PFSK-1 (cell line): ENCODE measurements around the gene ANKS1B.

Source experiments
- FOXP2 ChIP-seq: optimal IDR thresholded peaks from 2 replicates; pipeline ENCODE3; 2011; ENCODE audit warnings: borderline replicate concordance, control low read depth, inconsistent platforms; ENCODE audit not compliant: insufficient read depth; ENCODE audit errors: extremely low read length, extremely low read depth
- POLR2AphosphoS5 ChIP-seq: IDR thresholded peaks from 2 replicates; pipeline ENCODE4 v1.6.1; 2012; ENCODE audit warnings: low read depth, mild to moderate bottlenecking, control low read depth, low read length, moderate library complexity
- SIN3A ChIP-seq: IDR thresholded peaks from 2 replicates; pipeline ENCODE4 v1.6.1; 2012; ENCODE audit warnings: mild to moderate bottlenecking, low read length, moderate library complexity, borderline replicate concordance; ENCODE audit not compliant: insufficient read depth
- TAF1 ChIP-seq: IDR thresholded peaks from 2 replicates; pipeline ENCODE4 v1.6.1; 2012; ENCODE audit warnings: low read length, control low read depth, borderline replicate concordance; ENCODE audit not compliant: insufficient read depth
- TF ChIP-seq, protein P1 (sequence below), 2 experiments: IDR thresholded peaks; 2 replicates each; pipeline versions ENCODE4 v1.6.1 to v1.8.0; 2011 to 2012; ENCODE audit warnings: low read depth in 2 of 2, low read length in 2 of 2, control low read depth in 1 of 2, inconsistent platforms in 1 of 2, mild to moderate bottlenecking in 1 of 2, moderate library complexity in 1 of 2; ENCODE audit not compliant: insufficient read depth in 1 of 2

Gene ANKS1B

DNA sequence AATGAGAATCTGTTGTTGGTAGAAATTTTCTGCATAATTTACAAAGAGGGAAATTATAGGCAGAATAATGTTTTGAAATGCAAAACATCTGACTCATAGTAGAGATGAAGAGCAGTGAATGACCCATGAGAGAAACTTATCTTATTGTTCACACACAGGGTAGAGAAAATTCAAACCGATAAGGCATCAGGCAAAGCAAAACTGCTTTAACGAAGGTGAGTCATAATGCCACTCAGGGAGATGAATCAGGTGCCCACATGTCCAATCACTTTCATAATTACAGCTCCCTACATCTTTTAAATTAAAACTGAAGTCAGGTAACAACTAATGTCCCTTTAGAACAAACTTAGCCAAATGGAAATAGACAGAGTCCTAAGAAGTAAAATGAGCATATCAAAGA, 602.7 kb downstream of the ANKS1B start:
- TF ChIP-seq TAF1, result no peak
- TF ChIP-seq POLR2AphosphoS5, result no peak
- TF ChIP-seq, protein P1, sequence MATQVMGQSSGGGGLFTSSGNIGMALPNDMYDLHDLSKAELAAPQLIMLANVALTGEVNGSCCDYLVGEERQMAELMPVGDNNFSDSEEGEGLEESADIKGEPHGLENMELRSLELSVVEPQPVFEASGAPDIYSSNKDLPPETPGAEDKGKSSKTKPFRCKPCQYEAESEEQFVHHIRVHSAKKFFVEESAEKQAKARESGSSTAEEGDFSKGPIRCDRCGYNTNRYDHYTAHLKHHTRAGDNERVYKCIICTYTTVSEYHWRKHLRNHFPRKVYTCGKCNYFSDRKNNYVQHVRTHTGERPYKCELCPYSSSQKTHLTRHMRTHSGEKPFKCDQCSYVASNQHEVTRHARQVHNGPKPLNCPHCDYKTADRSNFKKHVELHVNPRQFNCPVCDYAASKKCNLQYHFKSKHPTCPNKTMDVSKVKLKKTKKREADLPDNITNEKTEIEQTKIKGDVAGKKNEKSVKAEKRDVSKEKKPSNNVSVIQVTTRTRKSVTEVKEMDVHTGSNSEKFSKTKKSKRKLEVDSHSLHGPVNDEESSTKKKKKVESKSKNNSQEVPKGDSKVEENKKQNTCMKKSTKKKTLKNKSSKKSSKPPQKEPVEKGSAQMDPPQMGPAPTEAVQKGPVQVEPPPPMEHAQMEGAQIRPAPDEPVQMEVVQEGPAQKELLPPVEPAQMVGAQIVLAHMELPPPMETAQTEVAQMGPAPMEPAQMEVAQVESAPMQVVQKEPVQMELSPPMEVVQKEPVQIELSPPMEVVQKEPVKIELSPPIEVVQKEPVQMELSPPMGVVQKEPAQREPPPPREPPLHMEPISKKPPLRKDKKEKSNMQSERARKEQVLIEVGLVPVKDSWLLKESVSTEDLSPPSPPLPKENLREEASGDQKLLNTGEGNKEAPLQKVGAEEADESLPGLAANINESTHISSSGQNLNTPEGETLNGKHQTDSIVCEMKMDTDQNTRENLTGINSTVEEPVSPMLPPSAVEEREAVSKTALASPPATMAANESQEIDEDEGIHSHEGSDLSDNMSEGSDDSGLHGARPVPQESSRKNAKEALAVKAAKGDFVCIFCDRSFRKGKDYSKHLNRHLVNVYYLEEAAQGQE (IDR thresholded peaks at IDR 0.05; ENCODE audit: insufficient read depth in 1 of 2, low read depth in 2 of 2, low read length in 2 of 2), result no peak
- TF ChIP-seq SIN3A, result no peak
- TF ChIP-seq FOXP2, result no peak

DNA sequence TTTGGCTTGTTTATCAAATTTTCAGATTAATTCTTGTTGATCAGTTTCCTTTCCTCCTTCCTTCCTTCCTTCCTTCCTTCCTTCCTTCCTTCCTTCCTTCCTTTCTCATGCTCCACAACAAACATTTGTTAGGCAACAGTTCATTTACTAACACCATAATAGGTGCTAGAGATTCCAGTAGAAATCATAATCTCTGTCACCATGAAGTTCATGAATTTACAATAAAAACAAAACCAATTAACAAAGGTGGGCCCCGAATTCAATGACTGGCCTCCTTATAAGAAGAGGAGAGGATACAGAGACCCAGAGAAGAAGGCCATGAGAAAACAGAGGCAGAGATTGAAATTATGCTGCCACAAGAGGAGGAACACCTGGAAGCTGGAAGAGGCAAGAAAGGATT, 604.0 kb downstream of the ANKS1B start:
- no peak for TF ChIP-seq TAF1
- TF ChIP-seq FOXP2, result no peak
- TF ChIP-seq POLR2AphosphoS5, result no peak
- TF ChIP-seq SIN3A, result no peak
- TF ChIP-seq, protein P1 (IDR thresholded peaks at IDR 0.05; ENCODE audit: insufficient read depth in 1 of 2, low read depth in 2 of 2, low read length in 2 of 2), result no peak

DNA sequence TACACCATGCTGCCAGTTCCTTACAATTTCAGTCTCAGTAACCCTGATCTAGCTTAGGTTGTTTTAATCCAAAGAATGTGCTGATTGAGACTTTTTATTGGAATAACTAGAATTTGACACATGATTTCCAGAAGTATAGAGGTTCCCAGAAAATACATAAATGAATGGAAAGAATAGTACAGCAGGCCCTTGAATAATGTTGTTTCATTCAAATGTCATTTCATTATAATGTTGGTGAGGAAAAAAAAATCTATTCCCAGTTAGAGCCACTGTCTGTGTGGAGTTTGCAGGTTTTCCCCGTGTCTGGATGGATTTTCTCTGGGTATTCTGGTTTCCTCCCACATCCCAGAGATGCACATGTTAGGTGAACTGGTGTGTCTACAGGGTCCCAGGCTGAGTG, 610.7 kb downstream of the ANKS1B start:
- TF ChIP-seq SIN3A, result no peak
- no peak for TF ChIP-seq FOXP2
- TF ChIP-seq POLR2AphosphoS5, result no peak
- TF ChIP-seq TAF1, result no peak
- TF ChIP-seq, protein P1 (IDR thresholded peaks at IDR 0.05; ENCODE audit: insufficient read depth in 1 of 2, low read depth in 2 of 2, low read length in 2 of 2), result no peak

GRCh38 chr12:99372257-99372920, 612.3 kb downstream of the ANKS1B start:
- TF ChIP-seq SIN3A (no peak), FOXP2 (no peak), TAF1 (no peak), POLR2AphosphoS5 (no peak)
- TF ChIP-seq, protein P1 (IDR thresholded peaks at IDR 0.05; ENCODE audit: insufficient read depth in 1 of 2, low read depth in 2 of 2, low read length in 2 of 2), result no peak

DNA sequence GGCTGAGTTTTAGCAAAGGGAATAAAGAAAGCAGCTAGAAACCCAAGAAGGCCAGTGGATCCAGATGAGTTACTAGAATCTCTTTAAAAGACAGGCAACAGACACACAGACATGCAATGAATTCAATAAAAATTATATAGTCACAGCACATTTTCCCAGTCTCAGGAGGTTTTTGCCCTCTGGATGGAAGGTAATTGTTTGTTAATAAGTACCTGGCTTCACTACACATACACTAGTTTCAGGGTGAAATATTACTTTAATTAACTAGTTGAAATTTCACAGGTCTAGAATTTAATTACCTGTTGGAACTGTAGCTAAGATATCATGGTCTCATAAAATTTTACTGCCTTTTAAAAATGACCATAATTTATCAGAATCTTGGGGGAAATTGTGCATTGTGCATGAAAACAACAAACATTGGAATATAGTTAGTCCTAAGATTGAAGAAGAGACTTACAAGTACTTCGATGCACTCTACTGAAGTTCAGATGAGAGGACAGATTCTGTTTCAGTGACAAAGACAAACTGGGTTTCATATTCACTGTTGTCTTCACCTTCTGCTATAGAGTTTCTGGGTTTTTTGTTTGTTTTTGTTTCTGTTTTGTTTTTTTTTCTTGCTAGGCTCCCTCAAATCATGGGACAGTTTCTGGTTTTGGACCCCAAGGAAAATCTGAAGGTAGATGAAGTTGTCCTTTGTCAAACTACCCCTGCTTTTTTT, 614.2 kb downstream of the ANKS1B start:
- TF ChIP-seq SIN3A (no peak), FOXP2 (no peak), POLR2AphosphoS5 (no peak), TAF1 (no peak)
- TF ChIP-seq, protein P1 (IDR thresholded peaks at IDR 0.05; ENCODE audit: insufficient read depth in 1 of 2, low read depth in 2 of 2, low read length in 2 of 2), result no peak
